Measurements from ENCODE around the gene OR7C1.
"Not testable (repeated sequence)": the region's sequence is repeated elsewhere in the genome, so short reads cannot be mapped to it uniquely, and the experiment has no call there.

OR7C1 gene

GRCh38 chr19:14783410-14783998, 51.5 kb downstream of the OR7C1 start:
- FAIRE-seq = not testable (repeated sequence)

GRCh38 chr19:14782626-14783409, 52.2 kb downstream of the OR7C1 start:
- FAIRE-seq = no peak

GRCh38 chr19:14781713-14782536, 53.1 kb downstream of the OR7C1 start:
- FAIRE-seq = not testable (repeated sequence)

- FAIRE-seq = not testable (repeated sequence)
Observed at GRCh38 chr19:14780622-14781225, 54.3 kb downstream of the OR7C1 start.

GRCh38 chr19:14779151-14779550, 55.8 kb downstream of the OR7C1 start:
- FAIRE-seq = no peak

GRCh38 chr19:14778110-14778845, 56.7 kb downstream of the OR7C1 start, which contains the start of gene ADGRE2:
TSS of gene ADGRE2 (minus strand) at chr19:14778560. CDS start at chr19:14776756, 1,804 bp downstream.
- FAIRE-seq = not testable (repeated sequence)

- not testable (repeated sequence) for FAIRE-seq
Observed at GRCh38 chr19:14777645-14778044, 57.3 kb downstream of the OR7C1 start.

GRCh38 chr19:14775869-14776586, 59.0 kb downstream of the OR7C1 start:
- no peak for FAIRE-seq

GRCh38 chr19:14775326-14775725, 59.7 kb downstream of the OR7C1 start:
- FAIRE-seq = not testable (repeated sequence)

- FAIRE-seq = no peak
Observed at GRCh38 chr19:14774373-14774772, 60.6 kb downstream of the OR7C1 start.

- not testable (repeated sequence) for FAIRE-seq
Observed at GRCh38 chr19:14773722-14774121, 61.3 kb downstream of the OR7C1 start.

GRCh38 chr19:14772995-14773394, 62.0 kb downstream of the OR7C1 start:
- no peak for FAIRE-seq

- no peak for FAIRE-seq
Observed at GRCh38 chr19:14772467-14772866, 62.5 kb downstream of the OR7C1 start.

- no peak for FAIRE-seq
Observed at GRCh38 chr19:14770944-14771839, 63.8 kb downstream of the OR7C1 start.

- FAIRE-seq = no peak
Observed at GRCh38 chr19:14770136-14770535, 64.8 kb downstream of the OR7C1 start.

- FAIRE-seq = no peak
Observed at GRCh38 chr19:14769201-14769600, 65.8 kb downstream of the OR7C1 start.

GRCh38 chr19:14768001-14768400, 67.0 kb downstream of the OR7C1 start:
- FAIRE-seq = no peak

GRCh38 chr19:14767466-14767971, 67.5 kb downstream of the OR7C1 start:
- no peak for FAIRE-seq

- not testable (repeated sequence) for FAIRE-seq
Observed at GRCh38 chr19:14765841-14766240, 69.1 kb downstream of the OR7C1 start.

GRCh38 chr19:14765403-14765802, 69.6 kb downstream of the OR7C1 start:
- not testable (repeated sequence) for FAIRE-seq

All from TTC549 (cell line).